IPS-NIHi7 (cell line): ENCODE results near the gene ALPI.
A peak's percentile ranks its signal among the peaks of the same experiment; 100 is the strongest.
"Not testable (repeated sequence)": the region's sequence is repeated elsewhere in the genome, so short reads cannot be mapped to it uniquely, and the experiment has no call there.

Experiments
- DNase-seq: peaks from one replicate; pipeline ENCODE4 v3.0.0; 2012; ENCODE audit warnings: mixed read lengths; ENCODE audit errors: extremely low spot score

The ALPI gene

DNA sequence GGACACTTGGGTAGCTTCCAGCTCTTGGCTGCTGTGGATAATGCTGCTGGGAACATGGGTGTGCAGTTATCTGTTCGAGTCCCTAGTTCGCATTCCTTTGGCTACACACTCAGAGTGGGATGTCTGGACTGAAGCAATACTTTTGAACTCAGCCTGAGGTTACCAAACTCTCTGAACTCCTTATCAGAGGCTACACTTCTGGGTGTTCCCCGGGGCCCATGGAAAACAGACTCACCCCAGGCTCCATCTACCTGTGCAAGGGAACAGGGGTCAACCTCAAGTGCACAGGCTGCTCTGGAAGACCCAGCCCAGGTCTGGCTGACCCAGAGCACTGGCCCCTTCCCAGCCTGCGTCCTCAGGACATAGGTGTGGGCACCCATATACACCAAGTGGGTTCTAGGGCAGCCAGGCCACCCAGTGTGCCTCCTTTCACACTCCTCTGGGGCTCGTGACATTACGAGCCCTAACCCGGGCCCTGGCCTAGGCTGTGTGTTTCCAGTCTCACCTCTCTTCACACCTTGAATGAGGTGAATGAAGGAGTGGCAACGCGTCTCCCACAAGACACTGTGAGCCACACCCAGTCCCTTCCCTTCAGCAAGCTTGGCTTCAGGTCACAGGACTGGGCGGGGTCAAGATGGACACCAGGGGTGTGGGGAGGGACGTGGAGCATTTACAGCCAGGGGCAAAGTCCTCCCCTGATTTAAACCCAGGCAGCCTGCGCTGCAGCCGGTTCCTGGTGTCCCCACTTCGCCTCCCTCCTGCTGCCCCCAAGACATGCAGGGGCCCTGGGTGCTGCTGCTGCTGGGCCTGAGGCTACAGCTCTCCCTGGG lies at the start of gene ALPI:
TSS of gene ALPI (plus strand) at position 728 of the 830 bp plus-strand sequence. CDS start at position 775, 47 bp downstream.
- DNase-seq: no peak

DNA sequence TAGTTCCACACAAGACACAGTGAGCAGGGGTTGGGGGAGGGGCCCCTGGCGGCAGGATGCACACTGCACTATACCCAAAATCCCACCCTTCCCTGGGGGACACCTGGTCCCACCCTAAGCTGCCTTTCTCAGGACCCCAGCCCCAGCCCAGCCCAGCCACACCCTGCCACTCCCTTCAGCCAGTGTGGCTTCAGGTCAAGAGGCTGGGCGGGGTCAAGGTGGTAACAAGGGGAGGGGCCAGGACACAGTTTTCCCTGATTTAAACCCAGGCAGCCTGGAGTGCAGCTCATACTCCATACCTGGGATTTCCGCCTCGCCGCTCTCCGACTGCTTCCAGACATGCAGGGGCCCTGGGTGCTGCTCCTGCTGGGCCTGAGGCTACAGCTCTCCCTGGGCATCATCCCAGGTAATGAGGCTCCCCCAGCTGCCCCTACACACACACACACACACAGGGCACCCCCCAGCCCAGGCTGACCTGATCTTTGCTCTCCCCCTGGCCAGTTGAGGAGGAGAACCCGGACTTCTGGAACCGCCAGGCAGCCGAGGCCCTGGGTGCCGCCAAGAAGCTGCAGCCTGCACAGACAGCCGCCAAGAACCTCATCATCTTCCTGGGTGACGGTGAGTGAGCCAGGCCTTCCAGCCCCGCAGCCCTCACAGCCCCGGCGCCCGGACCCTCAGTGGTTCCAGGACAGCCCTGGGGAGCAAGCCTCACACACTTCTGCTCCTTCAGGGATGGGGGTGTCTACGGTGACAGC lies 49.2 kb upstream of the ALPI start, which contains the start of gene ALPG:
TSS of gene ALPG (plus strand) at position 289 of the 755 bp plus-strand sequence. CDS start at position 340, 51 bp downstream.
- no peak for DNase-seq

GRCh38 chr2:232407428-232408150 lies 48.4 kb upstream of the ALPI start:
- not testable (repeated sequence) for DNase-seq

- DNase-seq: not testable (repeated sequence)
Measured at GRCh38 chr2:232408269-232408668, 47.7 kb upstream of the ALPI start.

DNA sequence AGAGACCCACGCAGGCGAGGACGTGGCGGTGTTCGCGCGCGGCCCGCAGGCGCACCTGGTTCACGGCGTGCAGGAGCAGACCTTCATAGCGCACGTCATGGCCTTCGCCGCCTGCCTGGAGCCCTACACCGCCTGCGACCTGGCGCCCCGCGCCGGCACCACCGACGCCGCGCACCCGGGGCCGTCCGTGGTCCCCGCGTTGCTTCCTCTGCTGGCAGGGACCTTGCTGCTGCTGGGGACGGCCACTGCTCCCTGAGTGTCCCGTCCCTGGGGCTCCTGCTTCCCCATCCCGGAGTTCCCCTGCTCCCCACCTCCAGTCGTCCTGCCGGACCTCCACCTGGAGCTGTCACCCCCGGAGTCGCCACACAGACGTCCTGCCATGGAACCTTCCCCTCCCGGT lies 46.3 kb upstream of the ALPI start:
- DNase-seq: not testable (repeated sequence)

DNA sequence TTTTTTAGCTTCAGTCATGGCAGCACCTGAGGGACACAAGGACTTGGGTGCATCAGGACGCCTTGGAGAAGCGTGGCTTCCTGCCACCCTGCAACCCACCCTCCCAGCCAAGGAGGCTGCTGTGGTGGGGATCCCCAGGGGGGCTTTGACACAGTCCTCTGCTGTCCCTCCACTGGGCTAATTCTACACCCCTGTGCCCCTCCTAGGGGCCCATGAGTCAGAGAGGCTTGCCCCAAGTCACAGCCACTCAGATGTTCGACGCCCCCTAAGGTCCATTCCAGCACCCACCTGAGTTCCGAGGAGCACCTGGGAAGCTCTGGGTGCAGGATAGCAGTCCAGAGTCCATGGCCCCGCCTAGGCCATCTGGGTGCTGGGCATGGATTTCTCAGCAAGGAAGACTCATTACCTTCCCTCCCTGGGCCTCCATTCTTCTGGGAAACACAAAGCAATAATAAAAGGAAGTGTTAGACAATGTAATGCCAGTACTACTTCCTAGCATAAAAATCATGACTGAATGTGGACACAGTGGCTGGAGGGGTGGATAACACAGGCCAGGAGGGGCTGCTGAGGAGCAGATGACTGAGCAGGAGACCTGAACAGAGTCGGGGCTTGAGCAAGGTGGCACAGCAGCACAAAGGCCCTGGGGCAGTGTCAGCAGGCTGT lies 45.6 kb upstream of the ALPI start:
- DNase-seq: no peak

DNA sequence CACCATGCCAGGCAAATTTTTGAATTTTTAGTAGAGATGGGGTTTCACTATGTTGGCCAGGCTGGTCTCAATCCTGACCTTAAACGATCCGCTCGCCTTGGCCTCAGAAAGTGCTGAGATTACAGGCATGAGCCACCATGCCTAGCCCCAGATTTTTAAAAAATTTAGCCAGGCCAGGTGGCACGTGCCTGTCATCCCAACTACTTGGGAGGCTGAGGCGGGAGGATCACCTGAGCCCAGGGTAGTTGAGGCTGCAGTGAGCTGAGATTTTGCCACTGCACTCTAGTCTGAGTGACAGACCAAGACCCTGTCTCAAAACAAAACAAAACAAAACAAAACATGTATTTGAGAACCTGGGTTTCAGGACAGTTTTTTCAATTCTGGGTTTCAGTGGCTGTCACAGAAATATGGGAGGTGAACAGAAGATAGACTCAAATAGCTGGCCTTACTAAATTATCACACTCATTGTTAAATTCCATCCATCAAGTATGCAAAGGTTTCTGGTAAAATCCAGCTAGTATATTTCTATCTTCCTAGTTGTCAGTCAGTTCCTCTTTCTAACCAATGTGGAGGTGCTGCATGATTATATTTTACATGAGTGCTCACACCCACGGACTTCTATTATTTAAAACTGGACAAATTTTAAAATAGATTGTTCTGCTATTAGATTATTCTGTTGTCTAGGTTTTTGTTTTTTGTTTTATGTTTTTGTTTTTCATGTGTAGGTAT lies 43.9 kb upstream of the ALPI start:
- DNase-seq: no peak

DNA sequence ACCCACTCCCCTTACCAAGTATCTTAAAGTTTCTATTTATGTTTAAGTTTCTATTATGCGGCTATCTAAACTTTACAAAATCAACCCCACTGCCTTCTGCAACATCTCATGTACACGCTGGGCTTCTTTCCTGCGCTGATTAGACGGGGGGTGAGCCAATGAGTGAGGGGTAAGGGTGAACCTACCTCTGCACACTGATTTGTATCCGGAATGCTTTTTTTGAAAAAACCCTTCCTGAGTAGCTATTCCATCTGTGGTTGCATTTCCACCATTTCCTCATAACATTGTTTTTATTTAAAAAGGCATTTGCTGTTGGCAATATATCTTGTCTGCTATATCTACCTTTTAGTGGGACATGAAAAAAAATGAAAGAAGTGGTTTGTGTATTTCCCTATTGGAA lies 43.0 kb upstream of the ALPI start:
- DNase-seq: no peak

DNA sequence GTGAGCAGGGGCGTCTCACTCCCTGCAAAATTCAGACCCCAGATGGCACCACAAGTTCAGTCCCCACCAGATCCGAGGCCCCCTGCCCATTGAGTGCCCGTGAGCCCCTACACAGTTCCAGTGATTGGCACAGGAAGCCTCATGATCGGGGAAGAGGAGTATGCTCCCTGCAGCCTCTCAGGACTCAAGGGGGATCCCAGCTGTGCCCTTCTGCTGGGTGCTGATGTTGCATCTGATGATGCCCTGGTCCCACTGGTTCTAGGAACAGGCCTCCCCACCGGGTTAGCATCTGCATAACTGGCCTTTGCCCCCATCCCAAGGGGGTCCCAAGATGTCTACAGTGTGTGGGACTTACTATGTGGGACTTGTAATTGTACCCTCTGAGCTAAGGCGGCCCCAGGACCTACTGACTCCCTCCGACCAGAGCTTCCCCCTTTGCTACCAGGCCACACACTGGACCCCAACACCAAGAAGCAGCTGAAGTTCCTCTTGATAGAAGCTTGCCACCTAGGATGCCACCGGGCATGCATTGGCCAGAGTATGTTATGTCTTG lies 40.7 kb upstream of the ALPI start:
- DNase-seq: no peak

- no peak for DNase-seq
Measured at GRCh38 chr2:232415736-232416520, 40.0 kb upstream of the ALPI start.

- peak; percentile 4 for DNase-seq
Measured at GRCh38 chr2:232416521-232417470, 39.2 kb upstream of the ALPI start.

DNA sequence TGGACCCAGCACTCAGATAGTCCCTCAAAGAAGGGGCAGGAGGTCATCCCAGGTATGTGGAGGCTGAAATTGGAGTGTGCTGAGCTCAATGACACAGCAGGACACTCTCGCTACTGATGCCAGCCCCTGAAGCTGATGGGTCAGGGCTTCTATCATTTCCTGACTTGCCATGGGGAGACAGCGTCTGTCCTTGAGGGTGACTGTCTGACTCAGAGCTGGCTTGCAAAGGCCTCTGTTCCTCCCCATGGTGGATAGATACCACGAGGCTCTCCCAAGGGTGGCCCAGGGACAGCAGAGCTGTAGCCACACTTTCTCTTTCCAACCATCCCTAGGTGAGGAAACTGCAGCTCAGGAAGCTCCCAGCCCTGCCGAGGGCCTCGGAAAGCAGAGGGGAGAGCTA lies 38.5 kb upstream of the ALPI start:
- peak; percentile 8 for DNase-seq

DNA sequence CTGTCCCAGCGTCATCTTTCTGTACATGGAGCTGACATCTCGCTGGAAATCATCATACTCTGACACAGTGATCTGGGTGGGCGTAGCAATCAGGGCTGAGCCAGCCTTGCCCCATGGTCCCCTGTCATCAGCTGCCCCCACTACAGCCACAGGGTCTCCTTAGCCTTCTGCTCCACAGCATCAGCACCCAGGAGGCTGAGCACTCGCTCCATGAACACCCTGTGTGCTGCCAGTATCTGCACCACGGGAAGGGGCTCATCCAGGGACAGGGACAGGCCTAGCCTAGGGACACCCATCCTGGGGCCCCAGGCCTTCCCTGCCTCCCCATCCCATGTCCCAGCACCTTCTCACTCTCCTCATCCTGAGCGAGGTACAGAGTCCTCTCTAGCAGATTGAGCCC lies 37.9 kb upstream of the ALPI start:
- DNase-seq: peak; percentile 5

GRCh38 chr2:232418466-232419244 lies 37.3 kb upstream of the ALPI start:
- peak; percentile 45 for DNase-seq

- DNase-seq: peak; percentile 29
Measured at GRCh38 chr2:232419245-232420072, 36.5 kb upstream of the ALPI start.

- peak; percentile 18 for DNase-seq
Measured at GRCh38 chr2:232420073-232420454, 35.9 kb upstream of the ALPI start.
